OCI-LY1 (cell line): ENCODE results near the gene PRKG1.

ENCODE experiments used
- EZH2 ChIP-seq: fragments of 200-600 bp; sonication (generic), shearing (Covaris generic); IDR thresholded peaks from 2 replicates; pipeline ENCODE4 v1.8.0; 2017; ENCODE audit warnings: borderline replicate concordance, mixed run types, mild to moderate bottlenecking, antibody characterized with exemption, low read length, moderate library complexity, mixed read lengths
- TF ChIP-seq, protein P1 (sequence below): fragments of 200-600 bp; sonication (generic), shearing (Covaris generic); IDR thresholded peaks from 2 replicates; pipeline ENCODE4 v1.5.1; 2017; ENCODE audit warnings: mild to moderate bottlenecking, antibody characterized with exemption, low read length, moderate library complexity, mixed read lengths

DNA sequence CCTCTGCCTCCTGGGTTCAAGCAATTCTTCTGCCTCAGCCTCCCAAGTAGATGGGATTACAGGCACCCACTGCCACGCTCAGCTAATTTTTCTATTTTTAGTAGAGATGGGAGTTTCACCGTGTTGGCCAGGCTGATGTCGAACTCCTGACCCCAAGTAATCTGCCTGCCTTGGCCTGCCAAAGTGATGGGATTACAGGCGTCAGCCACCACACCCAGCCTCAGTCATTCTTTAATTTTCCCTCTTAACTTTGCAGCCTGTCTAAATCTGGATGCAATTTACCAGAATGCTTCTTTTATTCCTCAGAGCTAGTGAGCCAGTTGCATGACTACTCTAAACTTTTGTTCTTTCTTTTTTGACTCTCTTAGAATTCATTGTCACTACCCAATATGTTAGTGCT is 715.6 kb downstream of the PRKG1 start:
- TF ChIP-seq, protein P1, sequence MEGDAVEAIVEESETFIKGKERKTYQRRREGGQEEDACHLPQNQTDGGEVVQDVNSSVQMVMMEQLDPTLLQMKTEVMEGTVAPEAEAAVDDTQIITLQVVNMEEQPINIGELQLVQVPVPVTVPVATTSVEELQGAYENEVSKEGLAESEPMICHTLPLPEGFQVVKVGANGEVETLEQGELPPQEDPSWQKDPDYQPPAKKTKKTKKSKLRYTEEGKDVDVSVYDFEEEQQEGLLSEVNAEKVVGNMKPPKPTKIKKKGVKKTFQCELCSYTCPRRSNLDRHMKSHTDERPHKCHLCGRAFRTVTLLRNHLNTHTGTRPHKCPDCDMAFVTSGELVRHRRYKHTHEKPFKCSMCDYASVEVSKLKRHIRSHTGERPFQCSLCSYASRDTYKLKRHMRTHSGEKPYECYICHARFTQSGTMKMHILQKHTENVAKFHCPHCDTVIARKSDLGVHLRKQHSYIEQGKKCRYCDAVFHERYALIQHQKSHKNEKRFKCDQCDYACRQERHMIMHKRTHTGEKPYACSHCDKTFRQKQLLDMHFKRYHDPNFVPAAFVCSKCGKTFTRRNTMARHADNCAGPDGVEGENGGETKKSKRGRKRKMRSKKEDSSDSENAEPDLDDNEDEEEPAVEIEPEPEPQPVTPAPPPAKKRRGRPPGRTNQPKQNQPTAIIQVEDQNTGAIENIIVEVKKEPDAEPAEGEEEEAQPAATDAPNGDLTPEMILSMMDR = no peak
- no peak for TF ChIP-seq EZH2
